ENCODE data around the gene FRMD4A.
A peak's percentile ranks its signal among the peaks of the same experiment; 100 is the strongest.
"Not testable (repeated sequence)": the region's sequence is repeated elsewhere in the genome, so short reads cannot be mapped to it uniquely, and the experiment has no call there.

Gene FRMD4A

DNA sequence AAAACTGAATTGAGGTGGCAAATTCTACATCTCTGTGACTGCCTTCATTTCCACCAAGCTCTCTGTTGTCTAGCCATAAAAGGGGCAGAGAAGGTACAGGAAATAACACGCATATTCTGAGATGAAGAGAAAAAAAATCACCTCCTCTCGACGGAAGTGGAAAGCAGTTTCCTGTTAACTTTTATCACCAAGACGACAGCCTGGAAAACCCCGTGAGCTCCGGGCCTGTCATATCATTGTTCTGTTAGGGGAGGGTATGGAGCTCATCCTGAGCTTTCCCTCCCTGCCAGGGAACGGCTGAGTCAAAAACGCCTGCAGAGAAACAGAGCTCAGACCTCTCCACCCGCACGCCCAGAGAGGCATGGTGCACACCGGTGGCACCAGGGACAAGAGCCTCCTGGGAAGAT, 543.7 kb downstream of the FRMD4A start:
- no peak for DNase-seq (ENCODE audit: low spot score)

DNA sequence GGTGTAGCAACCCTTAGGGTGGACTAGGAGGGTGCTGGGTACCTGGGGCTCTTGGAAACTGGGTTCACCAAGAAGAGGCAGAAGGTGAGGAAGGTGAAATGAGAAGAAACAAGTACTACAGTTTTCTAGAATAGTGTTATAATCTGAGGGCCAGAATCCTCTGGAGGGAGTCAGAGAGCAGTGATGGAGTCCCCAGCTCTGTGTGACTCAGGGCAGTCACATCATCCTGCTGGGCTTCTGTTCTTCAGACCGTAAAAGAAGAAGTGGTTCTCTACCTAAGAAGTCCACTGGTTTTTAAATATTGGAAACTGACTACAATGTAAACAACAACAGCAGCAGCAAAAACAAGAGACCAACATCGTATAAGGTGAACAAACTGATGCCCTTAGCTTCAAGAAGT, 546.7 kb downstream of the FRMD4A start:
- DNase-seq (ENCODE audit: low spot score): no peak

DNA sequence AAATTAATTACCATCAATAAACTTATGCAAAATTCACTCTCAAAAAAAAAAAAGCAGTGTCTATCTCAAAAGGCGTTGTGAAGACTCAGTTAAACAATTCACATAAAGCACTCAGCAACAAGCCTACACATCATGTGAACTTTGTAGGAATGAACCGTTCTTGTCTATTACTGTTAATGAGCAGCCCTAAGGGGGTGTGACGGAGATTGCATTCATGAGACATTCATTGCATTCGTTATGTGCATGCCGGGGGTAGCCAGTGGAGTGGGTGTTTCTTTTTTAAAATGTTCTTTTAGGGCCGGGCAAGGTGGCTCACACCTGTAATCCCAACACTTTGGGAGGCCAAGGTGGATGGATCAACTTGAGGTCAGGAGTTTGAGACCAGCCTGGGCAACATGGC, 551.0 kb downstream of the FRMD4A start:
- no peak for DNase-seq (ENCODE audit: low spot score)

DNA sequence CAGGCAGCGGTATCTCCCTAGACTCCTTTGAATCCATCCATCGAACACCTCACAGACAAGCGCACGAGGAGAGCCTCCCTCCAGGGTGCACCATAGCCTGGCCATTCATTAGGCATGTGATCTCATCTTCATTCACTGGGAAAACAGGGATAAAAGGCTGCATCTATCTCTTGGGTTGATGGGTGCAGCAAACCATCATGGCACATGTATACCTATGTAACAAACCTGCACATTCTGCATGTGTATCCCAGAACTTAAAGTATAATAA, 552.1 kb downstream of the FRMD4A start:
- not testable (repeated sequence) for DNase-seq (ENCODE audit: low spot score)

DNA sequence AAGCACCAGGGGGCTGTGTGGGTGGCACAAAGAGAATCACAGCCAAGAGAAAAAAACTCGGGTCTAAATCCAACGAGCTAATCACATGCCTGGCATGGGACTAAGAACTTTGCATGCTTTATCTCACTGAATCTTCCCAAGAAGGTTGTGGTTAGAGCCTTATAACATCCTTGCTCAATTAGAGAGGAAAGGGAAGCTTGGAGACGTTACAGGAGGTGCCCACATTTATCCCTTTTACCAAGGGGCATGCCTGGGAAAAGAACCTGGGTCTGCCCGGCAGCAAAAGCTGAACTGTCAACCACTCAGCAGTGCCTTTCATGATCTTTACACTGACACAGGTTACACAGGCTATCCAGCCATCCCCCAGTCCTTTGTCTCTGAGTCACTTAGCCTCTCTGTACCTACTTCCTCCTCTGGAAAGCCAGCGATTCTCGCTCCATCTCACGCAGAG, 553.8 kb downstream of the FRMD4A start:
- no peak for DNase-seq (ENCODE audit: low spot score)

DNA sequence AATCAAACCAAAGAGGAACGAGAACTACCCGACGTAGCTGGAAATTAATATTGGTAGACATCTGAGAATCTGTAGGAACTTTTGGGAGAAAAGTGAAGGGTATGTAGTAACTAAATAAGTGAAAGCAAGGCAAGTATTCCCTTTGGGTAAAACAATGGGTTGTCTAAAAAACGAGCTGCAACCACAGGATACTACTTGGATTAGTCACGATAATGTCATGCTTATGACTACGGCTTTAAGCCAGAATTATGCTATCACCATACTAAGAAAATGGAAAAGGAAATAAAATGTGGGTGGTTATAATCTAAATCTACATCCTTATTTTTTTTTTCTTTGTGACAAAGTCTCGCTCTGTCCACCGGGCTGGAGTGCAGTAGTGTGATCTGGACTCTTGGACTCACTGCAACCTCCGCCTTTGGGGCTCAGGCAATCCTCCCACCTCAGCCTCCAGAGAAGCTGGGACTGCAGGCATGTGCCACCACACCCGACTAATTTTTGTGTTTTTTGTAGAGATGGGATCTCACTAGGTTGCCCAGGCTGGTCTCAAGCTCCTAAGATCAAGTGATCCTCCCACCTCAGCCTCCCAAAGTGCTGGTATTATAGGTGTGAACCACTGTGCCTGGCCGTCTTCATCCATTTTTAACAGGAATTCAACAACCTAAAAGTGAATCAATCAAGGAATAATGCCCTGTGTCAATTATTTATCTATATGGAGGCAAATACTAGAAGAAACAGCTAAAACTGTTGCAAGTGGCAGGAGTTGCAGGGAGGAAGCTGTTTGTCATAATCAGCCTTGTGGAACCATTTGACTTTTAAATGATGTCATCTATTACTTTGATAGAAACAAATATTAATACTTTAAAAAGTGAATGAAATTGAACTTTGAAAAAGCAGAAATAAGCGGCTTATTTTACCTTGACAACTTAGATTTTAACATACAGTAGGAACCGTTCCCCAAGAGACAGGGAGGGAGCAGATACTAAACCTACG, 554.6 kb downstream of the FRMD4A start:
- DNase-seq (ENCODE audit: low spot score): no peak

DNA sequence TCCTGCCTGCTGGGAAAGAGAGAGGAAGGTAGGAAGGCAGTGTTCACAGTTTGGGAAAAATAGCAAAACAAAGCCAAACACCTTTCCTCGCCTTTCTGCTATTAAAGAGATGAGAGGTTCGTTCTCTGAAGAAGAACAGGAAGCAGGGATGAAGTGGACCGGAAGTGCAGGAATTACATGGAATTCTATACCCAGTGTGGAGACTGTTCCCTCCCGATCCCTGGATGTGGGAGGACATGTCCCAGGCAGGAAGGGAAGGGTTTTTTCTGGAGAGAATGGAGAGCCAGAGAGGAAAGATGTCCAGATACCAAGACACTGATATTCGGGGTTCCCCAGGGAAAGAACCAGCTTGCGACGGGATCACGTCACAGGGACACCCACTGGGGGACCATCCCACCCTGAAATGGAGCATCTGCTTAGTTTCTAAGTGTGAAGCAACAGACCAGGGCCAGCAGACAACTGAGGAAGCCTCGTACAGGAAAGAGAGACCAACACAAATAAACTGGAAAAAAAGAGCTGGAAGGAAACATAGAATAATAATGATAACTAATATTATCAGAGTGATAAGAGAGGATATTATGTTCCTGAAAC, 556.3 kb downstream of the FRMD4A start:
- DNase-seq (ENCODE audit: low spot score): no peak

DNA sequence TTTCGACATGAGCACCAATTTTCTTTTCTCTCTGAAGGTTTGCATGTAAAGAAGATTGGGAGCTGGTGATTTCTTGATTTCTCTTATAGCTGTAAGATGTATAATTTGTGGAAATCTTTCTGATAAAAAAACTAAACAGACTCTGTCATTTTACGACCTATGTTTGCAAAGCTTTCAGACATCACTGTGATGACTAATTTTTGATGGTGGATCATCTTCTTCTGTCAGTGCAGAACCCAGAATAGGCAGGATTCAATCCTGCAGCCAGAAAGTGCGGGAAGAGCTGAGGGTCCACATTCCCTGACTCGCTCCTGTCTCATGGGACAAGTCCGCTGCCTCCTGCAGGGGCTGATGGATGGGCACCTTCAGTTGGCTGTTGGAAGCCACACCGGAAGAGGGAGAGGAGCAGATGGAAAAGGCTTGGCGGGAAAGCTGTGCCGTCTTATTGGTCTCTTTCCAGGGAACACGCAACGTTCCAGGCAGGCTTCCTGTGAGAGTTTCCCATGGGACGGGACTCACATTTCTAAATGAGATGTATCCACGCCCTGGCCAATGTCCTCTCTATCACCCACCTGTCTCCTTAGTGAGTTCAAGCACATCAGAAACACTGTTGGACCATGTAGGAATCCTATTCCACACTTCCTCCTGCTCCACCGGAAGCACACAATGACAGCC, 557.1 kb downstream of the FRMD4A start:
- no peak for DNase-seq (ENCODE audit: low spot score)

DNA sequence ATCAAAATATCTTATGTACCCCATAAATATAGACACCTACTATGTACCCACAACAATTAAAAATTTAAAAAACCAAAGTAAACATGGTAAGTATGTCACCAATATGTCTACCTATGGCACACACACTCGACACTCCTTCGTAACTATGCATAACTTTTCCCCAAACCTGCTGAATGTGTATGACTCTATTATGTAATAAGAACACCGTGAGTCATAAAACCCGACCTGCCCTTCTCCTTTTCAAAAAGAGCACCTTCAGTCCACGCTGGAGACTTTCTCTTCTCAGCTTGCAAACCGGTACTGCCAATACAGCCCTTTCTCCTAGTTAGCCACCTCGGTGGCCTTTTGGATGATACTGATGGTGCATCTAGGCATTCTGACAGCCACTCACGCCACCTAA, 557.7 kb downstream of the FRMD4A start:
- no peak for DNase-seq (ENCODE audit: low spot score)

DNA sequence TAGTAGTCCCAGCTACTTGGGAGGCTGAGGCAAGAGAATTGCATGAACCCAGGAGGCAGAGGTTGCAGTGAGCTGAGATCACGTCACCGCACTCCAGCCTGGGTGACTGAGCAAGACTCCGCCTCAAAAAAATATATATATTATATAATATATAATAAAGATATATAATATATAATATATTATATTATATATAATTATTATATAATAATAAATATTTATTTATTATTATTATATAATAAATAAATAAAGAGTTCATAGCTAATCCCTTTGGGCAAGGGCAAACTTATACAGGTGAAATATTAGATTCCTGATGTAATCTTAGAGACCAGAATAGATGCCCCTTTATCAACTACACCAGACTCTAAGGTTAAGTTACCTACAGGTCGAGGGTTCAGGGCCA, 558.7 kb downstream of the FRMD4A start:
- no peak for DNase-seq (ENCODE audit: low spot score)

DNA sequence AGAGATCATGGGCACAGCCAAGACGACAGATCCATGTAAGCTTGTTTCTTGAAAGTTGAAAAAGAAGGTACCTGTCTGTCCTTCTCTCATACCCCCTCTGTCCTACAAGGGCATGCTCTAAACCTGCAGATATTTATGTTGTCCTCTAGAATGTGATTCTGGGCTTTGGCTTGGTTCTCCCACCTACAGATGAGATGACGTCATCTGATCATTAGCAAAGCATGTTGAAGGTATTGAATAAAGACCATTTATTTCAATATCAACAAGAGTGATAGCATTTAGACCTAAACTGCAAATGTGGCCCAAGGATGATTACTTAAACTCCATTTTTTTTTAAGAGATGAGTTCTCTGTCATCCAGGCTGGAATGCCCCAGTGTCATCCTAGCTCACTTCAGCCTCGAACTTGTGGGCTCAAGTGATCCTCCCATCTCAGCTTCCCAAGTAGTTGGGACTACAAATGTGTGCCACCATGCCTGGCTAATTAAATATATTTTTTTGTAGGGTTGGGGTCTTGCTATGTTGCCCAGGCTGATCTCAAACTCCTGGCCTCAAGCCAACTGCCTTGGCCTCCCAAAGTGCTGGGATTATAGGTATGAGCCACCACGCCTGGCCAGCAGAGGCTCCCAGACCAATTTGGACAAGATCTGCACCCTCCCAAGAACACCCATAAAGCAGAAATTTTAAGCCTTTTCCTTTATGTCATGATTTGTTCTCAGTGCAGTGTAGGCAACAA, 559.8 kb downstream of the FRMD4A start:
- no peak for DNase-seq (ENCODE audit: low spot score)

DNA sequence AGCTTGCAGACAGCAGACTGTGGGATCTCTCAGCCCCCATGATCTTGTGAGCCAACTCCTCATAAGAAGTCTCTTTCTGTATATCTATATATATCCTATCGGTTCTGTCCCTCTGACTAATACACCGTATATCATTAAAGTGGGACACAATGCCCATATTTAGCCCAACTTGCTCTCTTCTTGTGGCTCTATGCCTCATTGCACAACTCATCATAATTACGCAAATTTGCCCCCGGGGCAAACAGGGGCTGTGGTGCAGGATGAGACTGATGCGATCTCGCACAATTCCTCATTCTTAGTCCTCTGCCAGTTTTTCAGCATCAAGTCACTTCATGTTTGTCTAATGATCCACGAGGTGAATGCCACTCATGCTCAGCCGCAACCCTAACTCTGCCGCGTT, 560.8 kb downstream of the FRMD4A start:
- DNase-seq (ENCODE audit: low spot score): no peak

DNA sequence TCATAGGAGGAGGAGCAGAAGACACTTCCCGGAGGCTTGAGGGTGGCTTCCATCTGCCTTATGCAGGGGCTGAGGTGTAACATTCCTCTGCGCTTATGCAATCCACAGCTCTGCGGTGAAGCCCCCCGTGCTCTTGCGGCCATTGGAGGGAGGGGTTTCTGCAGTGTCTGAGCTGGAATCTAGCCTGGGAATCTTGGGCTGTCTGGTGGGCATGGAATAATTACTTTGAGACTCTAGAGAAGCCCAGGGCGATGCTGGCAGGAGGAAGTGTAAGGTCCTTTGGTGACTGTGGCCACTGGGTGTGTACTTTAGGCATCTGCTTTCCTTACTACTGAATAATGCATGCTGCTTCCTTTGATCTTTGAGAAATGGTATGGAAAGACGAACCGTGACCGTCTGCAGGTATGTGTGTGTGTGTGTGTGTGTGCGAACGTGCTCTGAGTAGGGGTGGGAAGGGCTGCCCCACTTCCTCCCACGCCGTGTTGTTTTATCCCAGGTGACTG, 563.0 kb downstream of the FRMD4A start:
- no peak for DNase-seq (ENCODE audit: low spot score)

DNA sequence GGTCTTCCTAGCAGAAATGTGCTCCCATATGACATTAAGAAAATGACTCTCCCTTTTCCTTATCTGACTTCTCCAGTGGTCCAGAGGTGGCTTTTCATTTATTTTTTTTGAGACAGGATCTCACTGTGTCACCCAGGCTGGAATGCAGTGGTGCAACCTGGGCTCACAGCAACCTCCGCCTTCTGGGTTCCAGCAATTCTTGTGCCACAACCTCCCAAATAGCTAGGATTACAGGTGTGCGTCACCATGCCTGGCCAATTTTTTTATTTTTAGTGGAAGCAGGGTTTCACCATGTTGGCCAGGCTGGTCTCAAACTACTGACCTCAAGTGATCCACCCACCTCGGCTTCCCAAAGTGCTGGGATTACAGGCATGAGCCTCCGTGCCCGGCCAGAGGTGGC, 563.6 kb downstream of the FRMD4A start:
- DNase-seq (ENCODE audit: low spot score): not testable (repeated sequence)

DNA sequence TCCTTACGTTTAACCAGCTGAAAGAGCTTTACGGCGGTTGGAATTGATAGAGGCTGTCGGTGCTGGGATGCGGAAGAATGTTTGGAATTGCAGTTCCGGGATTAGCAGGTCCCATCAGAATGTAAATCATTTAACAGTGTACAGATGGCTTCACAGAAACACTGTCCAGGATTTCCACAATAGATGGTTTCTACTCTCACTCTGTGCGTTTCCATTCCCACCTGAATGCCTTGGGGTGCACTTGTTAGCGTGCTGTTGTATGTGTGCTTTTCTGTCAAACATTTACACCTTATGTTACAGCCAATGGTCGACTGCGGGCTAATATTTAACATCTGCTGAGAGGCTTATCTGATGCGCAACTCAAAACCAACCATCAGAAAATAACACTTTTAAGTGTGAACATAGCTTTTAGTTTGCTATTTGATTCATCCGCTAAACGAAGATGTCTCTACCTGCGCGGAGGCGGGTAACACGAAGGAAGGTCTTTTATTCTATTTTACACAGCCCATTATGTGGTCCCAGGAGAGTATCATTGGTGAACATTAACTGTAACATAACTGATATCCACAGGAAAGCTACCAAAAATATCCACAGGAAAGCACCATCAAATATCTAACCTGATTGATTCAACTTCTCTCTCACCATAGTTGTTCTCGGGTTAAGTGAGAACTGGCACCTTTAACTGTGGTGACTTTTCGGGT, 564.9 kb downstream of the FRMD4A start:
- DNase-seq (ENCODE audit: low spot score): peak; percentile 38

DNA sequence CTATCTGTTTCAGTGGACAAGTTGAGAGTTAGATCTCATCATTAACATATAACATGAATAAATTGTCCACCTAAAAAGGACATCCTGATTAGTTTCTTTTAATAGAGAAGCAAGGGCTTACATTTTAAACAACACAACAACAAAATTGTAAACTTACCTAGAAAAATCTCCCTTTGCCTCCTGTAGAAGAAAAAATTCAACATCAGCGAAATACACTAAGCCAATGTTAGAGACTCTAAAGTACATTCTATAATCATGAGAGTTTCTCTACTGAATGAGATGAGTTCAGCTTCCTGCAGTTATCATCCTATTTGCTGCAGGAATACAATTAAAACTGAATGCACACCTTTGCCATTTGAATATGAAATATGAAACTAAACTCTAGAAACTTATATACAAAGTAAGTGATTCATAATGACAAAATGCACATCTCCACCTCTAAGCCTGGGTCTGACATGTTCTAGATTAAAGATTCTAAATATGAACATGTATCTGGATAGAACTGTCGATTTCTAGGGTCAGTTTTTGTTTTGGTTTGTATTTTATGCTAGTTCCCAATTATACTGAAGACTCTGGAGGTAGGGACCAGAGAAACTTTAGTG, 569.1 kb downstream of the FRMD4A start:
- no peak for DNase-seq (ENCODE audit: low spot score)

DNA sequence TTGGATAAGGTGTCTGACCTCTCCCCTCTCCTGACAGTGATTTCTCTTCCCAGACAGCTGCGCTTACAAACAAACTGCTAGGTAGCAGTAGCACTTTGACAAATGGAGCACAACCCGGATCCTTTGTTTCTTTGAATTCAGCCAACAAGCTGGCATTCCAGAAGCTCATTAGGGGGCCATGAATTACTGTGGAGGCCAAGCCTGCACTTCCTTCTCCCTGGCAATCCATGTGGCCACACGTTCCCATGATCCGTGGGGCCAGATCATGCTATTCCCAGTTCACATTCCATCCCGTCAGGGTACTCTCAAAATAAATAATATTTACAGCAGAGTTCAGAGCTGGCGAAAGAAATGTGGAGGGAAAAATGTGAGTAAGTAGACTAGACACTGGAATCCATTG, 571.6 kb downstream of the FRMD4A start:
- no peak for DNase-seq (ENCODE audit: low spot score)

DNA sequence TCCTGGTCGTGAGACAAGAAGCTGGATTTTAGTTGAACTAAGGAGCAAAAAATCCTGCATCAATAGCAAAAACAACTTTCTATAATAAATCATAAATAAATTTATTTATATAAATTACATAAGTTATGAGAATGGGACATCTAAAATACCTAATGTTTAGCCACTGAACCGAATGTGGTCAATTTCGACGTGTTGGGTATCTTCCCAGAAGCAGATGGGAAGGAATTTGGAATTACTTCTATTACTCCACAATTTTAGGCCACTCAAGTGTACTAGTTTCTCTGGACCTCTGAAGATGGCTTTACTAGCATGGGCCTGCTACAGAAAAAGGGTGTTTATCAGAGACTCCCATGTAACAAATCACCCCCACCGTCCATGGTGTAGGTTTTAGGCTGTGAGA, 572.0 kb downstream of the FRMD4A start:
- DNase-seq (ENCODE audit: low spot score): no peak

DNA sequence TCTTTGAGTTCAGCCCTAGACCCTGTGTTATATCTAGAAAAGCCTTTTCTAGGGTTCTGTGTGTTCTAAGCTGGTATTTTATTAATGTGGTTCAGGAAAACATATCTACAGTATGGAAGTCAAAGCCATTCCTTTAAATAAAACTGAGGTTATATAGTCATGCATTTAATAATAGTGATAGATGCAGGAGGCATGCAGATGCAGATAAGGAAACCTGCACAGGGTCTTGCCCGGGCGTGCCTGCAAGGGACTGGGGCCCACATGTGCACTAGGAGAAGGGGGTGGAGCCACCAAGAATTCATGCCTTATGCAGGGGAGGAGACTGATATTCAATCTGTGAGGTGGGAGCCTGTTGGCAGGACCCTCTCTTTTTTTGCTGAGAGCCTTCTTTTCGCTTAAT, 572.4 kb downstream of the FRMD4A start:
- DNase-seq (ENCODE audit: low spot score): no peak

DNA sequence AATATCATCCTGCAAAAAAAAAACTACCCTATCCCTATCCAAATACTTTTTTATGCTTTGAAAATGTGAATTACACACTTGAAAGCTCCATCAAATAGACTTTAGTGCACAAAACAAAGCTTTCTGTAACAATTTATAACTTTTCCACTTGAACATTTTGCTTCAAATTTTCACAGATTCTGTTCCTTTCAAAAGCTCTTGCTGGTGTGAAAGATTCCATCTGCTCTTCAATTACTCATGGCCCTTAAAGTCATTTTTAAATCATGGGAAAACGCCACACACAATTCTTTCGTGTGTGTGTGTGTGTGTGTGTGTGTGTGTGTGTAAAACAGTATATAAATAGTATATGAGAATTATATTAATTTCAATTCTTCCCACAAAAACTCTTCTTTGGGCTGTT, 576.4 kb downstream of the FRMD4A start:
- DNase-seq (ENCODE audit: low spot score): no peak

DNA sequence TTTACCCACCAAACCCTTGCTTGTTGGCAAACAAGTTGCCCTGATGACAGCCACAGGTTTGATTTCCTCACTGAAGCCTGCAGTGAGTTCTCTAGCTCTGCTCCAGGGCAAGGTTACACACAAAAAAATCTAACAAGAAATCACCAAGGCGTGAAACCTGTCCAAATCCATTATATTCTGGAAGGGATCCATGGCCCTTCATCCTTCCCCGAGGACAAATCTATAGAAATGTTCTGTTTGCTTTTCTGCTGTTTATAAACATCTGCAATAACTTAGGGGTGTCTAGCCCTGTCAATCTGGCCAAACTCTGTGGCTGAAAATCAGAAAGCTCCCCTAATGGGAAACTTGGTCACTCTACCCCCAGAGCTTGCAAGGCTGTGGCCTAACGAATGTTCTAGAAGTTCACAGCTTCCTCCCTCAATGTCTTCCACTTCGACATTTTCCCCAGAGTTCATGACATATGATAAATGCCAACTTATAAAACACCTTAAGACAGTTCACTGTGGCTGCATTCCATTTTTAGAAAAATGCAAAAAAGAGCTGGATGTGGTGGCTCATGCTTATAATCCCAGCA, 579.4 kb downstream of the FRMD4A start:
- DNase-seq (ENCODE audit: low spot score): no peak

Data from HuH-7.5 (cell line).